Measurements from ENCODE around the gene KRT72.

DNA sequence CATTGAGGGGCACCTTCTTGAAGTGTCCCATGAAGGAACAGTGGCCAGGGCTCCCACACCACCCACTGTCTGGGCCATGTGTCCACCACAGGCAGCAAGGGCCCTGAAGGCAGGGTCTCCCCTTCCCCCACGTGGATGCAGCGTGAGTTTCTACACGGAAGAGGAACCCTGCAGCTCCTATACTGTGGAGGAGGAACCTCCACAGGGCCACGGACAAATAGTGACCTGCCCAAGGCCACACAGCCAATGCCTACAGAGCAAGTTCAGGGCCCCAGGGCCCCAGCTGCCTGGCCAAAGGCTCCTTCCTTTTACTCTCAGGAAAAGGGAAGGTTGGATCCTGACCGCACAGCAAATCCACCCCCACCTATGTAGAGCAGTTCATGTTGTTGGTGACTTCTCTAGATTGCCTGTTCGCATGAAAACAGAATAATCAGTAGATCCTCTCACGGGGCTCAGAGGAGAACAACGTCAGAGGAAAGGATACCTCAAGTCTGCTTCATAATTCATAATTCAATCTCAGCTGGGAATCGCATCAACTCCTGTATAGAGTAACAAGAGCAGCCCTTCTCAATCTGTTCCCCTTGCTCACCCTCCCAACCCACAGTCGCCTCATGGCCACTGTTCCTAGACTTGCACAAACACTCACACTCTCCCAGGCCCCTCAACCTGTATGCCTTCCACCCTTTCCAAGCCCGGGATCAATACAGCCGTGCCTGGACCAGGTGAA is 28.2 kb upstream of the KRT72 start:
- TF ChIP-seq POLR2AphosphoS5 (IDR thresholded peaks at IDR 0.05): no peak
- no peak for TF ChIP-seq CTCF (IDR thresholded peaks at IDR 0.05)
- TF ChIP-seq POLR2A (IDR thresholded peaks at IDR 0.05): no peak

All from breast epithelium (tissue), 3 donors.